Uterus (tissue), 2 donors: ENCODE data around the gene E2F6.

Source experiments
- CTCF ChIP-seq, 4 experiments: fragments of 200-600 bp in 2 of 4; fragments of 450-650 bp in 2 of 4; sonication (generic) in 2 of 4; IDR thresholded peaks; one replicate each; pipeline ENCODE4 v1.5.1; 2016 to 2019; ENCODE audit warnings: antibody characterized with exemption in 4 of 4, mild to moderate bottlenecking in 2 of 4, moderate library complexity in 1 of 4
- POLR2A ChIP-seq, 2 donors: fragments of 450-650 bp; IDR thresholded peaks; one replicate each; pipeline ENCODE4 v1.6.1; 2016; ENCODE audit warnings: antibody characterized with exemption in 2 of 2, mild to moderate bottlenecking in 1 of 2, moderate library complexity in 1 of 2

DNA sequence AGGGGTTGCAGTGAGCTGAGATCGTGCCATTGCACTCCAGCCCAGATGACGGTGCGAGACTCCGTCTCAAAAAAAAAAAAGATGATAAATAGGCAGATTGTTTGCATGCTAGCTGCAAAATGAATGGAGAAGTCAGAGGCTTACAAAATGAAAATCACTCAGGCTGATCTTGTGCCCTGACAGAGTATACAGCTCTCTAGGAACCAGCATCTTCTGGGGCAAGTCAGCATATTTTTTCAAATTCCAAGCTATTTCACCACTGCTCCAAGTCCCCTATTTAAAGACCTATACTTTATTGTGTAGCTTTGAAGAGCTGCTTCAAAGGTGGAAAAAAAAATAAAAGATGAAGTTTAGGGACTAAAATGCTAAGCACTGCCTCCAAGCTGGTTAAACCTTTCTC lies 6.1 kb downstream of the E2F6 start:
- TF ChIP-seq POLR2A (IDR thresholded peaks at IDR 0.05) (no peak), CTCF (IDR thresholded peaks at IDR 0.05) (no peak)
